Gastroesophageal sphincter (tissue), 4 donors: ENCODE results near the gene ATP6V0B. TPM values are rescaled to one million over a fixed set of nuclear protein-coding genes. Genes with fewer than 3 reads are reported as not detected.

Experiments used
- ATAC-seq: fragments of 150-250 bp; one replicate; pipeline ENCODE4 v1.9.1; 2016; ENCODE audit warnings: mild to moderate bottlenecking, moderate library complexity
- H3K27ac ChIP-seq, 4 donors: fragments of 200-600 bp; sonication (generic) in 3 of 4; 1 replicate in 3 of 4; 2 replicates in 1 of 4; pipeline ENCODE4 v1.5.1; 2016 to 2019
- H3K27me3 ChIP-seq: fragments of 200-600 bp; sonication (generic); one replicate; pipeline ENCODE4 v1.5.1; 2019
- H3K36me3 ChIP-seq, 2 donors: fragments of 200-600 bp; sonication (generic); one replicate each; pipeline ENCODE4 v1.5.1; 2019; ENCODE audit warnings: control low read depth in 1 of 2
- H3K4me1 ChIP-seq, 3 donors: fragments of 200-600 bp; sonication (generic); 1 replicate in 2 of 3; 2 replicates in 1 of 3; pipeline ENCODE4 v1.5.1; 2016 to 2019; ENCODE audit warnings: control low read depth in 2 of 3
- H3K4me3 ChIP-seq, 2 donors: fragments of 200-600 bp; sonication (generic); one replicate each; pipeline ENCODE4 v1.5.1; 2019; ENCODE audit warnings: mild to moderate bottlenecking in 1 of 2, moderate library complexity in 1 of 2
- H3K9me3 ChIP-seq, 3 donors: fragments of 200-600 bp; sonication (generic); one replicate each; pipeline ENCODE4 v1.5.1; 2017 to 2019; ENCODE audit warnings: control low read depth in 2 of 3
- EP300 ChIP-seq: sonication (generic); formaldehyde crosslinking; IDR thresholded peaks from one replicate; pipeline ENCODE4 v1.6.1; 2017; ENCODE audit warnings: antibody characterized with exemption, mild to moderate bottlenecking
- POLR2A ChIP-seq, 2 donors: fragments of 450-650 bp; IDR thresholded peaks; one replicate each; pipeline ENCODE4 v1.6.1; 2017; ENCODE audit warnings: antibody characterized with exemption in 2 of 2, mild to moderate bottlenecking in 2 of 2, moderate library complexity in 1 of 2
- POLR2AphosphoS5 ChIP-seq: sonication (generic); formaldehyde crosslinking; IDR thresholded peaks from one replicate; pipeline ENCODE4 v1.6.1; 2017; ENCODE audit warnings: antibody characterized with exemption
- WGBS, 2 donors: methylation state at CpG; one replicate each; pipeline ENCODE4 v1.1.5; 2018; ENCODE audit warnings: low coverage in 1 of 2; 5-methylcytosine and 5-hydroxymethylcytosine counted together
- total RNA-seq, 4 donors: library from RNA; depleted of rRNA; stranded (reverse); fragments of >200 nt; gene quantifications; one replicate each; pipeline ENCODE4 v1.1.0, GENCODE V29; 2016
- TF ChIP-seq, protein P1 (sequence below), 4 experiments: fragments of 200-600 bp in 2 of 4; fragments of 450-650 bp in 2 of 4; sonication (generic) in 1 of 4; IDR thresholded peaks; one replicate each; pipeline ENCODE4 v1.5.1; 2017 to 2019; ENCODE audit warnings: antibody characterized with exemption in 4 of 4, mild to moderate bottlenecking in 2 of 4, moderate library complexity in 2 of 4

The ATP6V0B gene
- total RNA-seq, 4 donors from 2014 or later: 67.9 to 107 (median 89.9) TPM

GRCh38 chr1:44010935-44011471, 36.2 kb downstream of the ATP6V0B start:
- H3K4me3 ChIP-seq: no peak overlapping the region
- H3K36me3 ChIP-seq: peaks cover 0 to 12% of the 10 kb centered on the region in 2 donors
- no peaks in the 10 kb centered on the region for H3K9me3 ChIP-seq
- no peak overlapping the region for H3K27ac ChIP-seq
- 80% methylated on average over 2 of the region's 11 CpGs; no CpG with 5 or more reads in 1 of the 2 donors for WGBS, 2 donors
- TF ChIP-seq EP300: no peak
- no peak for ATAC-seq
- H3K4me1 ChIP-seq: peaks cover 0 to 25% (median 4%) of the 10 kb centered on the region in 3 donors
- H3K27me3 ChIP-seq: no peaks in the 10 kb centered on the region

DNA sequence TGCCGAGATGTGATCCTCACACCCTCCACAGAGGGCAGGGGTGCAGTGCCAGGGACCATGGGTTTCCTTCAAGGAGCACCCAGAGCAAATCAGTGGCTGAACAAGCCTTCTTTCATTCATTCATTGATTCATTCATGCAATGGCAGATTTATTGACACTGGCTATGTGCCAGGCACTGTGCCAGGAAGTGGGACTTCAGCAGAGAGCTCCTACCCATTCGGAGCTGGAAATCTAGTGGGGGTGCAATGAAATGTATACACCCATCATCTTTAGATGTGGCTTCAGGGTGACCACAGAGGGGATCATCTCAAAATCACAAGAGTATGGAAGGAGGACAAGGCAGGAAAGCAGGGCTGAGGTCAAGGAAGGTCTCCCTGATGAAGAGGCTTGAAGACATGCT, 37.6 kb downstream of the ATP6V0B start:
- Histone ChIP-seq H3K9me3 (no peaks in the 10 kb centered on the region), H3K36me3 (peaks cover 0 to 13% of the 10 kb centered on the region in 2 donors), H3K4me1 (peaks cover 0 to 26% (median 4%) of the 10 kb centered on the region in 3 donors), H3K27ac (no peak overlapping the region), H3K27me3 (no peaks in the 10 kb centered on the region), H3K4me3 (no peak overlapping the region)
- ATAC-seq: no peak
- TF ChIP-seq EP300 (no peak), POLR2A (IDR thresholded peaks at IDR 0.05) (no peak), POLR2AphosphoS5 (no peak)
- TF ChIP-seq, protein P1, sequence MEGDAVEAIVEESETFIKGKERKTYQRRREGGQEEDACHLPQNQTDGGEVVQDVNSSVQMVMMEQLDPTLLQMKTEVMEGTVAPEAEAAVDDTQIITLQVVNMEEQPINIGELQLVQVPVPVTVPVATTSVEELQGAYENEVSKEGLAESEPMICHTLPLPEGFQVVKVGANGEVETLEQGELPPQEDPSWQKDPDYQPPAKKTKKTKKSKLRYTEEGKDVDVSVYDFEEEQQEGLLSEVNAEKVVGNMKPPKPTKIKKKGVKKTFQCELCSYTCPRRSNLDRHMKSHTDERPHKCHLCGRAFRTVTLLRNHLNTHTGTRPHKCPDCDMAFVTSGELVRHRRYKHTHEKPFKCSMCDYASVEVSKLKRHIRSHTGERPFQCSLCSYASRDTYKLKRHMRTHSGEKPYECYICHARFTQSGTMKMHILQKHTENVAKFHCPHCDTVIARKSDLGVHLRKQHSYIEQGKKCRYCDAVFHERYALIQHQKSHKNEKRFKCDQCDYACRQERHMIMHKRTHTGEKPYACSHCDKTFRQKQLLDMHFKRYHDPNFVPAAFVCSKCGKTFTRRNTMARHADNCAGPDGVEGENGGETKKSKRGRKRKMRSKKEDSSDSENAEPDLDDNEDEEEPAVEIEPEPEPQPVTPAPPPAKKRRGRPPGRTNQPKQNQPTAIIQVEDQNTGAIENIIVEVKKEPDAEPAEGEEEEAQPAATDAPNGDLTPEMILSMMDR (IDR thresholded peaks at IDR 0.05): no peak
- no CpG with 5 or more reads among the region's 2 CpGs for WGBS, 2 donors

GRCh38 chr1:44012941-44013609, 38.3 kb downstream of the ATP6V0B start:
- TF ChIP-seq EP300 (no peak), POLR2A (IDR thresholded peaks at IDR 0.05) (no peak), POLR2AphosphoS5 (no peak)
- TF ChIP-seq, protein P1 (IDR thresholded peaks at IDR 0.05): no peak
- WGBS, 2 donors: no CpG with 5 or more reads among the region's 13 CpGs
- H3K4me1 ChIP-seq: peaks cover 0 to 26% (median 4%) of the 10 kb centered on the region in 3 donors
- H3K9me3 ChIP-seq: no peaks in the 10 kb centered on the region
- no peak for ATAC-seq
- no peaks in the 10 kb centered on the region for H3K27me3 ChIP-seq
- H3K27ac ChIP-seq: no peak overlapping the region
- H3K36me3 ChIP-seq: peaks cover 0 to 19% of the 10 kb centered on the region in 2 donors
- no peak overlapping the region for H3K4me3 ChIP-seq

DNA sequence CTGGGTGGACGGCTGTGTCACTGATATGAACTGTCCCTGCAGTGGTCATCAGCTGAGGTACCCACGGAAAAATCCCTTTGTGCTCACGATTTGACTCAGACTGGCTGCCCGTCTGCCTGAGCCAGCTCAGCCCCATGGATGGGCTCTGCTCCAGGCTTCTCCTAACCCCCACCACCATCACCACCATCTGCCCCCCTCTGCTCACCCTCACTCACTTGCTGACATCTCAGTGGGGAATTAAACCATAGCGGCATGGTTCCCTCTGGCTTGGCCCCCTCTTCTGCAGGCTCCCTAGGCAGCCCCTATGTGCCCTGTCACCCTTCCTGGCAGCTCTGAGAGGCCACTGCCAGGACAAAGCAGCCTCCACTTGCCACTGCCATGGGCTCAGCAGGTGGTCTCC, 39.2 kb downstream of the ATP6V0B start:
- no peak overlapping the region for H3K27ac ChIP-seq
- no peak for ATAC-seq
- no peaks in the 10 kb centered on the region for H3K9me3 ChIP-seq
- H3K4me3 ChIP-seq: no peak overlapping the region
- peaks cover 0 to 18% of the 10 kb centered on the region in 2 donors for H3K36me3 ChIP-seq
- peaks cover 0 to 26% (median 4%) of the 10 kb centered on the region in 3 donors for H3K4me1 ChIP-seq
- TF ChIP-seq EP300 (no peak), POLR2A (IDR thresholded peaks at IDR 0.05) (no peak), POLR2AphosphoS5 (no peak)
- TF ChIP-seq, protein P1 (IDR thresholded peaks at IDR 0.05): no peak
- WGBS, 2 donors: 78 to 91% methylated on average over 4 of the region's 5 CpGs
- no peaks in the 10 kb centered on the region for H3K27me3 ChIP-seq

- Histone ChIP-seq H3K36me3 (peaks cover 0 to 16% of the 10 kb centered on the region in 2 donors), H3K27ac (no peak overlapping the region), H3K4me1 (peaks cover 0 to 26% (median 4%) of the 10 kb centered on the region in 3 donors), H3K27me3 (no peaks in the 10 kb centered on the region), H3K9me3 (no peaks in the 10 kb centered on the region), H3K4me3 (no peak overlapping the region)
- TF ChIP-seq, protein P1 (IDR thresholded peaks at IDR 0.05): no peak
- TF ChIP-seq POLR2AphosphoS5 (no peak), EP300 (no peak), POLR2A (IDR thresholded peaks at IDR 0.05) (no peak)
- 72 to 84% methylated on average over 3 to 4 of the region's 8 CpGs for WGBS, 2 donors
- ATAC-seq: no peak
These were observed 39.8 kb downstream of the ATP6V0B start for GRCh38 chr1:44014365-44015104.
